Activated CD4-positive, alpha-beta T cell treated with anti-CD3 and anti-CD28 coated beads, Interleukin-2, Interleukin-4, amounts not matched to agents 100 ng/mL and 50 ng/mL, durations not matched to agents 16 hours and 8 hours (primary cell): Measurements from ENCODE around the gene BCHE.

Experiments
- DNase-seq: peaks from one replicate; pipeline ENCODE4 v3.0.0-alpha.2; 2020; ENCODE audit warnings: low spot score

The BCHE gene

DNA sequence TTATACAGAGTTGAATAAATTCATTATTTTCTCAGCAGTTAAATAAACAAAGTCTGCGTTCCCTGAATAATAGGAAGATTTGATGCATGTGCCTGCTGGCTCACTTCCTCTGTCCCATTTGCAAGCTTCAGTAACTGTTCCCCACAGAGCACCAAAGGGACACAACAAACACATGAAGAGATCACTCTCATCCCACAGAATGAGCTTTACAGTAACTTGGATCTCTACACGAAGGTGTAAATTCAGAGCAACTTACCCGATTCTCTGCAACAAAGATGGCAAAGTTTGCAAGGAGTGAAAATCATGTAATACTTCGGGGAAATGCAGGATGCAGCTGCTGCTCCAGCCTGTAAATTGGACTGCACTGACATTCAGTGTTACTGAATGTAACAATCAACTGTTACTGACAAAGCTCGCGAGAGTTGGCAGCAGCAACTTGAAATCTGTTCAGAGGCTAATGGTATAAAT, at the start of gene BCHE:
Gene BCHE, minus strand, starts transcription at position 366 of the 468 bp plus-strand sequence. CDS start 6,390 bp downstream, outside the sequence.
- DNase-seq: no peak

DNA sequence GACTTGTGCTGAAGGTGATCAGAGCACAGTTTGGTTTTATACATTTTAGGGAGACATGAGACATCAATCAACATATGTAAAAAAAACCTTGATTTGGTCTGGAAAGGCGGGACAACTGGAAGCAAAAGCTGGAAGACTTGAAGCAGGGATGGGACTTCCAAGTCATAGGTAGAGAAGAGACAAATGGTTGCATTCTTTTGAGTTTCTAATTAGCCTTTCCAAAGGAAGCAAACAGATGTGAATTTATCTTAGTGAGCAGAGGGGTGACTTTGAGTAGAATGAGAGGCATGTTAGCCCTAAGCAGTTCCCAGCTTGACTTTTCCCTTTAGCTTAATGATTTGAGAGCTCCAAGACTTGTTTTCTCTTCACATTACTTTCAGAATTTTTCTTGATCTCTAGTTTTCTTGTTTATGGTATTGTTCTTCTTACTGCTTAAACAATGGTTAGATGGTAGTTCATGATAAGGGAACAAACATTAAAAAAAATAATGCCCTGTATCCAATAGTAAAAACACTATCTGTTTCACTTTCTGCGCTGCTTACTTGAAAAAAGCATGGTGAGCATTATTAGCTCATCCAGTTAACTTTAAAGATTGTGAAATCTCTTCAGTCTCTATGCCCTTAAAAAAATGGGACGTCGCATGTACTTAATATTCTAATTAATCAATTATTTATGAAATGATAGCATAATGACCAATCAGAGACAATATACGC, 48.5 kb upstream of the BCHE start:
- DNase-seq: no peak

DNA sequence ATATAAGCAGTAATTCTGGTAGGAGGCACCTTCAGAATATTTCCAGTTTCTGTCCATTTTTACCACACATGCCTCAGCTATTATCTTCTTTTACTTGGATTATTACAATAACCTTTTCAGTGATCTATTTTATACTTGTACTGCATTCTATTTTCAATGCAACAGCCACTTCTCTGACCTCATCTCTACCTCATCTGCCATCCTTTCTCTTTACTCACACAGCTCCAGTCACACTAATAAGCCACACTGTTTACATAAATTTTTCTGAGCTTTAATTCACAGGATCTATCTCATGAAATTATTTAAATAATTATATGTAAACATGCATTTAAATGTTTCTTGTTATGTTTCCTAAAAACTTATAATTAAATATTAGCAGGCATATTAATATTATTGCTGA, 47.3 kb upstream of the BCHE start:
- no peak for DNase-seq

DNA sequence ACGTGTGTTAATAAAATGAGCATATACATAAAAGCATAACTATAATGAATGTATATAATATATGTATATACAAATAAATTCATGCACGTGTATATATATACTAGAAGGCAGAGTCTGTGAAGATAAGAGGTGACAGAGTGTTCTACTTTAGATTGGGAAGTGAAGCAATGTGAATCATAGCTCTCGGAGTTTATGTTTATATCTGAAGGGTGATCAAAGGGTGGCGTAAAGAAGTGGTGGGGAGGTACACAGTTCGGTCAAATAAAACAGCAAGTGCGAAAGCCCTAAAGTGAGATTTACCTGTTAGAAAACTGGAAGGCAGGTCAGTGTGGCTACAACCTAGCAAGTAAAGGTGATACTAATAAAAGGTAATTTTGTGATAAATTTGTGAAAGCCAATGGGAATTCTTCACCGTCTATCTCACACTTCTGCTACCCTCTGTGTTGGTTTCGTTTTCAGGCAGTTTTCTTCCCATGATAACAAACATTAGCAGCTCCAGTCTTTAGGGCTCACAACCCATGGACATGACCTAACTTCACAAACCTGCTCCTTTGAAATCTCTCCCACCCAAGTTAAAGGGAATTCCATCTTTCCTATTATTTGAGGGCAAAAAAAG, 46.7 kb upstream of the BCHE start:
- DNase-seq: no peak

DNA sequence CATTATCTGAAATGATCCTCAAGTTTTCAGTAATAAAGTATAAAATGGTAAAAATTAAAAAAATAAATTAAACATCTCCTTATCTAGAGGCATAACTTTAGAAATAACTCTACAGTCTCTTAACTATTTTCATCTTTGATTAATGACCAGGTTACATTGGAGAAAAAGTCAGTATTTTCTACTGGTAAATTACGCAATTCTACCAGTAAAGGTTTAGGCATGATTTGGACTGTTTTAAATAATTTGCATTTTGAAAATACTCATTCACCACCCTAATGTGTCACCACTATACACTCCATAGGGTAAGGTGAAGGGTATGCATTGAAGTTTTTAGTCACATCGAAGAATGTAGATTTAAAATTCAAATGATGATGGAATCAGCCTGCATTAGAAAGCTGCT, 45.9 kb upstream of the BCHE start:
- no peak for DNase-seq

DNA sequence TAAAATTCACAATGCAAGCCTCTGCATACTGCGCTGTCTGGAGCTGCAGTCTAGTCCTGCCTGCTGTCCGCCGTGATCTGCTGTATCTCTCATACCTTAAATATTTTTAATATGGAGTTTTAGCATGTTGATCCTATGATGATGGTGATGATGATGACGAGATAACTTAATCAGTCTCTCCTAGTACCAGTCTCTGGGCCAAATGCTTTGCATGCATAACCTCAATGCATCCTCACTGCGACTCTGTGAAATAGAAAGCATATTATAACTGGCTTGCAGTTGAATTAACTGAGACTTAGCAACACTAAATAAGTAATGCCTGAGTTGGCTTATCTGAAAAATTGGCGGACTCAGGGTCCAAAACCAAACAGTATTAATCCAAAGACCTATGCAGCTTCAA, 38.4 kb upstream of the BCHE start:
- DNase-seq: no peak

DNA sequence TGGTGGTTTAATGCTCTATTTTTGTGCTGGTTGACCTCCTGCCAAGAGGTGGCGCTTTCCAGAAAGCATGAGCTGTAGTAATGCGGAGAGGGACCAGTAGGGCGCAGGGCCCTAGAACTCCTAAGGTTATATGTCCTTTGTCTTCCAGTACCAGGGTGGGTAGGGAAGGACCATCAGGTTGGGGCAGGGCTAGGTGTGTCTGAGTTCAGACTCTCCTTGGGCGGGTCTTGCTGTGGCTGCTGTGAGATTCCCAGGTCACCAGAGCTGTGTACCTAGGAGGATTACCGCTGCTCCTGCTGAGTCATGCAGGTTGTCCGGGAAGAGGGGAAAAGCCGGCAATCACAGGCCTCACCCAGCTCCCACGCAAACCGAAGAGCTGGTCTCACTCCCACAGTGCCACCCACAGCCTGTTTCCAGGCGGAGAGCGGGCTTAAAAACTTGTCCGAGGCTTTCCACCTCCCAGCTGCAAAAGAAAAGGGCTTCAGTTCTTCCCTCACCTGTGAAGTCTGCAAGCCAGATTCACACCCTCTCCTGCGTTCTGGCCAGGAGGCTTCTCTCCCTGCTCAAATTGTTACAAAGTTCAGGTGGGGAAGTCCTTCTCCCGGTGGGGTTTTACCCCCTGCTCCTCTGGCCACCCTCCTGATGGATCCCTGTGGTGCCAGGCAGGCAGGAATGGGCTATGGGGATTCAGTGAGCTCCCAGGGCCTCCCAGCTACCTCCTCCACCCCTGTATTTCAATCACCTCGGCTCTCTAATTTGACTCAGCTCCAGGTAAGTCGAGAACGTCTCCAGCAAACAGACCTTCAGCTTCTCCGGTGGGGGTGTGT, 37.7 kb upstream of the BCHE start:
- DNase-seq: no peak

DNA sequence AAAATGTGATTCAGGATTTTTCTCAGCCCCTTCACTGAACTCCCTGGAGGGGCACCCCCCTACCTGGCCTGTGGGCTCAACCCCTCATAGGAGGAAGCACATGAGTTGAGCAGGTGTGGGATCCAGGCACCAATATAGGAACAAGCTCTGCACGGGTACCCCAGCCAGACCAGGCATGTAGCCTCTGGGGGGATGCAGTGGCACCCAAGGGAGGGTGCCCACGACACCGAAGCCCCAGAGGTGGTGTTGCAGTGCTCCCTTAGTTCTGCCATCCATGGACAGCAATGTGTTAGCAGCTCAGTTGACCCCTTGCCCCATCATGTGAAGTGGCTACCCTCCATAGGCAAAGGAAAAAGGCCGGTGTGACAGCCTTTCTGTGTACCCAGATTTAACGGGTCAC, 30.9 kb upstream of the BCHE start:
- no peak for DNase-seq

DNA sequence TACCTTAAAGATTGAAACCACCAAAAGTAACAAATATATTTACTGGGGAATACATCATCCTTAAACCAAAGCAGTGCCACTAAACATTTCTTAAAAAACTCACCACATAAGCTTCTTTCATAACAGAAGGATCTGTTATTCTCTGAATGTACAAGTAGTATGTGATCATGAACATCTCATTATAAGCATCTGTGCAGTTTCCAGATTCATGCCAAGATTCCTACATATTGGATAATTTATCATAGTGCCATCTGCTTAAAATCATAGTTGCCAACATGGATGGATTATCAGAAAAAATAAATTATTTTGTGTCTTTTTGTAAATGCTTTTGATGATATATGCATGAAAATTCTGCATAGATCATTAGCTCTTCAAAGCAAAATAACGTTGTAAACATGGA, 21.8 kb upstream of the BCHE start:
- DNase-seq: no peak

DNA sequence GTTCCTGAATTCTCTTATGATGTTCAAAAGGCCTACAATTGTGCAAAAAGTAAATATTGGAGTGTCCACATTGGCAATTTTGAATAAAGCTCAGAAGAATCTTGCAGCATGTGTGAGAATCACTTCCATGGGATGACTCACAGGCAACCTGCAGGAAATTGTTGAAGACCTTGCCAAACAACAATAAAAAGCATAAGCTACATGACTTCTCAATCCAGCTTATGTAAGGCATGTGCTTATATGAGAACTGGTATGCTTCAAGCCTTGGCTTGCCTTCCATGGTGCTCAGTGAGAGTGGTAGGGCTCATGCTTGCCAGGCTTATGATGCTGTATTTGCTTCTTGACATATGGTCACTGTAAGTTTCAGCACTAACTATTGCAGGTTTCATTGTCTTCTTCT, 18.4 kb upstream of the BCHE start:
- no peak for DNase-seq

DNA sequence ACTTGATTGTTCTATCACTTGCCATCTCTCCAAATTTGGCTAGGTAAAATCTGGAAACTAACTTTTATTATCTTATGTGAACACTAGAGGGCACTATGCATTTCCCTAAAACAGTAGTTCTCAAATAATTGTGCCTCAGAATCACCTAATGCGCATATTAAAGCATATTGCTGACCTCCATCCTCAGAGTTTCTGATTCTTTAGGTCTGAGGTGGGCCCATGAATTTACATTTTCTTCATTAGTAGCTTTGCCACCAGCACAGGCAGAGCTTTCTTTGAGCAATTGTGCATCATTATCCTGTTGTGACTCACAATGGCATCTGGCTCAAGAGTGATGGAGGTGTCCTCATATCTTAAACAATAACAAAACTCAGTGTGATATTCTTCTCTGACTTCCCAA, 17.5 kb upstream of the BCHE start:
- DNase-seq: peak; percentile 2

DNA sequence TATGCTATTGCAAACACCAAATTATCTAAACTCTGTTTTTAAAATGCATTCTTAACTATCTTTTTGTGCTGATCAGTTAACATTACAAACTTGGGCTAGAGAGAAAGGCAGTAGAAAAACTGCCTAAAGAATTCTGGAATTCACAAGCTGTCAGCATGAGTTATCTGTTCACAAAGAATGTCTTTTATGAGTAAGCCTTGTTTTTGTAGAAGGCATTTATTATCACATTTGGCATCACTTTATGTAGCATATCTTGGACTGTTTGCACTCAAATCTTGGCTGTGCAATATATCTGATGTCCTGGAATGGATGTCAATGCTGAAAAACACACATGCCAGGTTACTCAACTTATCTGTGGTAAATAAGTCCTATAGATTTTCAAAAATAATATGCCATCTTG, 15.5 kb upstream of the BCHE start:
- DNase-seq: no peak

DNA sequence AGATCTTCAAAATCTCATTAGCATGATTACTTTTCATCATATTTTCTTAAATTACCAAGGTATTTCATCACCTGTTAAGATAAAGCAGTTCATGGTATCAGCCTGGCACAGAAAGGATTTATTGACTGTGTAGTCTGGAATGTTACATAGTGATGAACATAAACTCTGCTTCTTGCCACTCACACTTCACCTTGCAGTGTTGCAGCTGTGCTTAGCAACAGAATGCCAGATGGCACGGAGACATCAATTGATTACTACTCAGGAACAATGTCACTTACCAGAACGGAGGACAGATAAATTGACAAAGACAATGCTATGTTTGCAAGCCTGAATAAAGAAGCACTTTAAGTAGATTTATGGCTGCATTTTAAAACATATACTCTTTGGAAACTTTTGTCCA, 15.0 kb upstream of the BCHE start:
- no peak for DNase-seq

DNA sequence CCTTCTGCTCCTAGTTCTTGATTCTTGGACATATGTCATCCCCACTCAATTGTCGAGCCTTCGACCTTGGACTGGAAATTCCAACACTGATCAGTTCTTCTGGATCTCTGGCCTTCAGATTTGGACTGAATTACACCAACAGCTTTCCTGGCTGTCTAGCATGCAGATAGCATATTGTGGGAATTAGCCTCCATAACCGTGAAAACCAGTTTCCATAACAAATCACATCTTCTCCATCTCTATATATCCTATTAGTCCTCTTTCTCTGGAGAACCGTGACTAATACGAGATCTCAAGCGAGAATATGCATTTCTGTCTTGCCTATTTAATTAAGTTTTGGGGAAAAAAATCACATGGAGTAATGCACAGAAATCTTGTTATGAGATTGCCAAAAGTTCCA, 8.8 kb upstream of the BCHE start:
- no peak for DNase-seq

DNA sequence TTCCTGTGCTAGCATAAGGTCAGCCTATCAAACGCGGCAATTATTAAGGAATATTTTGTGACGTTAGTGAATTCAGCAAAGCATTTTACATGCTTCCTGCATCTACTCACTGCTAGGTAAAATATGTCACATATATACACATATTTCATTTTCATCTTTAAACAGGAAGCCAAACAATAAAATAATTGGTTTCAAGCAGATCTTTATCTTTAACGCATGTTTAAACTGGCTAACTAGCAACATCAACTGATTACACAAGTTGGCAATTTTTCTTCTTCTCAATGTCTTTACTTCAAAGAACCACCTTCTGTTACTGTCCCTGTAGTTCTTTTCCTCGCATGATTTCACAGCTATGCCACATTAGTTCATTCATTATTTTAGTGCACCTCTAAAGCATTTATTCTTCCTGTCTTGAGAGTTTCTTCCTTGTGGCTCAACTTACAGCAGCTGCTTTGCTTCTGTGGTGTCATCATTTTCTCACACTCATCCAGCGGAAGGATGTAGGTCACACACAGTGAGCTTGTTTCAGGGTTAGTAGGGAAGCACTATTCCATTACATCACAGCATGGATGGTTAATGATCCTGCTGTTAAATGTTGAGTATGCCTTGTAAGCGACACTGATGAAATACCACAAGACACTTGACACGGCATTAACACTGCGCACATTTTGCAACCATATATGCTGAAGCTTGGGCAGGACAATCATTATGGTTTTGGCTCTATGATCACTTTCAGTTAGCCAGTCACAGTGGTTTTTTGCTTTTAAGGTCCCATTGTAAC, 2.3 kb upstream of the BCHE start:
- no peak for DNase-seq

DNA sequence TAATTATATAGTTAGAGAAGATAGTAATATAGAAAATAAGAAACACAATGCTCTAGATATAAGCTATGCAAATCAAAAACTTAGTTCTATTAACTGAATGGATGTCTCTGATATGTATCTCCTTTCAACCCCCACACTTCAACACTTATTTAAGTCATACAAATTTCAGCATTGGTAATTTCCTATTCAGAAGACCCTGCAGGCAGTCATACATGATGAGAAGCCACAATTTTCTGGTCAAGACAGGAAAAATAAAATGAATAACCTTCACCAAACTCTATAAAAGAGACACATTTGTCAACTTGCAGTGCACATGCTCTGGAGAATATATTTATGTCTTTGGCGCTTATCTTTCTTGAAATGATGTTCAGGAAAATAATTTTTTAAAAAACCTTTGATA, 578 bp upstream of the BCHE start:
- no peak for DNase-seq

DNA sequence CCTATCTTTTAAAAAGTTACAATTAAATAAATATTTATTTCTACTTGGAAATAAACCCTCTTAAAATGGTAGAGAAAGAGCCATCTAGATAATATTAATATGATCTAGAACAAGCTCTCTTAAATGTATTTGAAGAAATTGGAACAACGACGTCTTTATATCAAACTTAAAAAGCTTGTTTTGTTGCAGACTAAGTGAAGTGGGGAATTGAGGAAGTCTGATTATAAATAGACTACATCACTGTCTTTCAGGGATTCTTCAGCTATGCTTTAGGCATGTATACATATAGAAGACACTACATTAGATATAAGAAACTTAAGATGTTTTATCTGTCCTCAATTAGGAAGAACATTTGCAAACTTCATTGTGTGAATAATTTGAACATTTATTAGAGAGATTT, 1.8 kb downstream of the BCHE start:
- DNase-seq: no peak

DNA sequence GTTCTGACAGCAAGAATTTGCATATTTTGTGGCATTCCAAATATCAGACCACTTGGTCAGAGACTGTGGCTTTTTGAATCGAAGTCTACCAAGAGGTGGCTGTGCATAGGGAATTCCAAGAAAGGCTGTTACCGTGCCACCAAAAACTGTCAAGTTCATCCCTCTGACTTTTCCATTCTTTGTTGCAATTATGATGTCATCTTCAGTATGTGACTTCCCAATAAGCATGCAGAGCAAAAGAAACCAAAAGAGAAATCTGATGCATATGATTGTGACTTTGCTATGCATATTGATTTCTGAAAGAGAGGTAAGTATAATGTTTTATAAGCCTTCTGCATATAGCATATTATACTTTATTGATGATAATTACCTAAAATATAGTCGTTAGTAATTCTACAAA, 6.5 kb downstream of the BCHE start:
- DNase-seq: no peak

DNA sequence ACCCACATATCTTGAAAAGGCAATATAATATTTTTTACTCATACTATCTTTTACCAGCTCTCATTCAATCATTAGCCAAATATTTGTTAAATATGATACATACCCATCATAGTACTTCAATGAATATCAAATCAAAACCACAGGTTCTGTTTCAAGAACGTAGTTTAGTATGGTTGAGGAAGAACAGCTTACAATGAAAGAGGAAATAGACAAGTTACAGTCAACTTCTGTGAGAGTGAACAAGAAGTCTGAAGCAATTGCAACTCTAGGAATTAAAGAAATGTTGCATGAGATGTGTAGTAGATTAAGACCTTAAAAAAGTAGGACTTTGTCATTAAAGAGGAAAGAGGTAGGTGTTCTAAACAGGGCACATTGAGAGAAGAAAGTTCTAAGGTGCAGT, 9.3 kb downstream of the BCHE start:
- no peak for DNase-seq

DNA sequence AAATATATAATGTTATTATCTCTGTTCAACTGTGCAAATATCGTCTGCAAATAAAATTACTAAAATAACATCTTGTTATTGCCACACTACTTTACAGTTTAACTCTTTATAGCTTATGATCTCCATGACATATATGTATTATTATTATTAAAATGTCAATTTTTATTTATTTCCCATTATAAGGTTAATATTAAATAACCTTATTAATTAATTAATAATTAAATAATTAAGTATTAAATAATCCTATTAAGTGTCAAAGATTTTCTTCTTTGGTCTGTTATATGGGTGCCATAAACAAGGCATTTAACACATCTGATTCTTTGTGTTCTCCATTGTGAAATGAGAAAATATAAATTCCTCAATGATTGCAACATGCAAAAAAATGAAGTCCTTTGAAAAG, 10.0 kb downstream of the BCHE start:
- DNase-seq: no peak

DNA sequence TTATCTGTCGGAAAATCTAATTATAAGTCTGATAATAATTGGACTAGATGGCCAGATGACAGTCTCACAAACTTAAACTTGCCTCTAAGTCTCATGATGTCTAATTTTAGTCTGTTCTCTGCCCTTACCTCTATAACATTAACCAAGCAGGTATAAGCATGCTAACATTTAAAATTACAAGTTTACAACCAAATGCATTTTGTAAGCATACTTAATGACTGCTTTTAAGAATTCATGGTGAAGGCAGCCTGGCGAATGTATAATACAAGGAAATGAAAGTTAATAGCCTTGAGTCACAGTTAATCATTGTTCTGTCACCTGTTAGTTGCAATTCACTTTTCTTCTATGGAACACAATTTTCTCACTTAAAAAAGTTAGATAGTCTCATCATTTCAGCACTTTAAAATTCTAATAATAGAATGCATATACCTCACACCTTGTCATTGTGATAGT, 16.5 kb downstream of the BCHE start:
- DNase-seq: no peak

DNA sequence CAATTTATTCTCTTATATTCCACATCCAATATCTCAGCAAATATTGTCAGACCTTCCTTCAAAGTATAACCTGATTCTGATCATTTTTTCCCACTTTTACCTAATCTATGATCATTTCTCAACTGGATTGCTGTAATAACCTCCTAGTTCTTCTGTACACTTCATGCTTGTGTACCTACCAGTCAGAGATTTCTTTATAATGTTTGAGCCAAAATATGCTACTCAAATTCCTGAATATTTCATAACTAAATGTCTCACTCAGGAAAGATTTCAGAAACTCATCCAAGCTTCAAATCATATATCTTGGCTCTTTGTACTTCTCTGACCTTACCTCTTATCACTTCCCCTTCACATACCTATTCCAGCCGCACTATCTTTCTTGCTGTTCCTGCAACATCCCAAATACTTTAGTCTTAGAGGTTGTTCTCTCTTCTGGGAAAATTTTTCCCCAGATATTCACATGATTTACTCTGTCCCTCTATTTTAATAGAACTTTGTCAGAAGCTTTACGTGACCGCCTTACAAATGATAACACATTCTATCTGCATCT, 20.0 kb downstream of the BCHE start:
- DNase-seq: no peak
